HG03378 (cell line): Measurements from ENCODE around the gene LYZL2.
A peak's percentile ranks its signal among the peaks of the same experiment; 100 is the strongest.
"Not testable (repeated sequence)": the region's sequence is repeated elsewhere in the genome, so short reads cannot be mapped to it uniquely, and the experiment has no call there.

Experiments used
- ATAC-seq: cut with Tn5 transposase; IDR thresholded peaks from one replicate; pipeline ENCODE4 v1.9.1; 2021; ENCODE audit warnings: mild to moderate bottlenecking, moderate library complexity; ENCODE audit not compliant: unreplicated experiment

Gene LYZL2

GRCh38 chr10:30596013-30596412 is 33.5 kb downstream of the LYZL2 start:
- no peak for ATAC-seq

GRCh38 chr10:30594077-30594476 is 35.5 kb downstream of the LYZL2 start:
- ATAC-seq, result no peak

GRCh38 chr10:30592770-30593169 is 36.8 kb downstream of the LYZL2 start:
- ATAC-seq, result not testable (repeated sequence)

GRCh38 chr10:30591249-30591670 is 38.3 kb downstream of the LYZL2 start:
- no peak for ATAC-seq

- no peak for ATAC-seq
These were observed 40.1 kb downstream of the LYZL2 start for GRCh38 chr10:30589441-30589840.

- ATAC-seq, result peak; percentile 79
These were observed 42.0 kb downstream of the LYZL2 start for GRCh38 chr10:30587522-30588031.

GRCh38 chr10:30586828-30587227 is 42.7 kb downstream of the LYZL2 start:
- no peak for ATAC-seq

GRCh38 chr10:30583778-30584415 is 45.7 kb downstream of the LYZL2 start:
- peak; percentile 60 for ATAC-seq

GRCh38 chr10:30581779-30582380 is 47.7 kb downstream of the LYZL2 start:
- no peak for ATAC-seq

- no peak for ATAC-seq
These were observed 48.9 kb downstream of the LYZL2 start for GRCh38 chr10:30580676-30581075.

GRCh38 chr10:30580241-30580640 is 49.3 kb downstream of the LYZL2 start:
- ATAC-seq, result no peak

- ATAC-seq, result no peak
These were observed 50.0 kb downstream of the LYZL2 start for GRCh38 chr10:30579574-30579973.

- ATAC-seq, result no peak
These were observed 52.5 kb downstream of the LYZL2 start for GRCh38 chr10:30577048-30577447.

- ATAC-seq, result no peak
These were observed 52.9 kb downstream of the LYZL2 start for GRCh38 chr10:30576641-30577040.

- ATAC-seq, result no peak
These were observed 55.1 kb downstream of the LYZL2 start for GRCh38 chr10:30574432-30574796.

- ATAC-seq, result no peak
These were observed 55.7 kb downstream of the LYZL2 start for GRCh38 chr10:30573721-30574431.

GRCh38 chr10:30565449-30565848 is 64.1 kb downstream of the LYZL2 start:
- no peak for ATAC-seq

GRCh38 chr10:30562787-30563186 is 66.8 kb downstream of the LYZL2 start:
- ATAC-seq, result no peak
